DOHH2 (cell line): ENCODE data around the gene VEGFC.

Experiments used
- H3F3A ChIP-seq: fragments of 200-600 bp; sonication (generic), shearing (Covaris generic); 2 replicates; pipeline ENCODE4 v1.6.0; 2016; ENCODE audit warnings: antibody characterized with exemption, mild to moderate bottlenecking; ENCODE audit not compliant: control insufficient read depth, insufficient read depth
- H3K27ac ChIP-seq: fragments of 200-600 bp; sonication (generic); 2 replicates; pipeline ENCODE4 v1.5.1; 2014; ENCODE audit warnings: low read depth, mild to moderate bottlenecking, low read length, moderate library complexity
- H3K27me3 ChIP-seq: fragments of 200-600 bp; sonication (generic); 2 replicates; pipeline ENCODE4 v1.6.1; 2014; ENCODE audit warnings: mild to moderate bottlenecking, low read length, mixed read lengths; ENCODE audit not compliant: control insufficient read depth
- H3K36me3 ChIP-seq: fragments of 200-600 bp; sonication (generic); 2 replicates; pipeline ENCODE4 v1.6.1; 2014; ENCODE audit warnings: mild to moderate bottlenecking, low read length, moderate library complexity, mixed read lengths; ENCODE audit not compliant: control insufficient read depth
- H3K4me1 ChIP-seq: fragments of 200-600 bp; sonication (generic); 2 replicates; pipeline ENCODE4 v1.6.1; 2014; ENCODE audit warnings: mild to moderate bottlenecking, low read length, mixed read lengths; ENCODE audit not compliant: control insufficient read depth
- H3K4me2 ChIP-seq: fragments of 200-600 bp; sonication (generic); 2 replicates; pipeline ENCODE4 v1.6.0; 2014; ENCODE audit warnings: mild to moderate bottlenecking, low read length, moderate library complexity
- H3K4me3 ChIP-seq: fragments of 200-600 bp; sonication (generic); 2 replicates; pipeline ENCODE4 v1.5.1; 2014; ENCODE audit warnings: mild to moderate bottlenecking, low read length, mixed read lengths
- H3K79me2 ChIP-seq: fragments of 200-600 bp; sonication (generic); 2 replicates; pipeline ENCODE4 v1.6.1; 2014; ENCODE audit warnings: mild to moderate bottlenecking, low read length, mixed read lengths; ENCODE audit not compliant: control insufficient read depth
- H3K9me2 ChIP-seq: fragments of 200-600 bp; sonication (generic); replicated peaks from 2 replicates; pipeline ENCODE4 v1.6.1; 2014; ENCODE audit warnings: mild to moderate bottlenecking, low read length, mixed read lengths; ENCODE audit not compliant: control insufficient read depth
- H3K9me3 ChIP-seq: fragments of 200-600 bp; sonication (generic); 2 replicates; pipeline ENCODE4 v1.6.1; 2014; ENCODE audit warnings: antibody characterized with exemption, low read length, mixed read lengths; ENCODE audit not compliant: control insufficient read depth, insufficient read depth
- H4K20me1 ChIP-seq: fragments of 200-600 bp; sonication (generic); 2 replicates; pipeline ENCODE4 v1.6.0; 2014; ENCODE audit warnings: low read depth, mild to moderate bottlenecking, antibody characterized with exemption, low read length, moderate library complexity; ENCODE audit not compliant: control insufficient read depth, insufficient read depth
- CTCF ChIP-seq: fragments of 200-600 bp; sonication (generic); IDR thresholded peaks from one replicate; pipeline ENCODE4 v1.5.1; 2014; ENCODE audit warnings: antibody characterized with exemption, mild to moderate bottlenecking, low read depth, low read length; ENCODE audit not compliant: poor library complexity, severe bottlenecking
- EZH2phosphoT487 ChIP-seq: fragments of 200-600 bp; sonication (generic); IDR thresholded peaks from 2 replicates; pipeline ENCODE4 v1.6.1; 2017; ENCODE audit warnings: borderline replicate concordance, mild to moderate bottlenecking, antibody characterized with exemption, low read length, moderate library complexity, mixed read lengths

The VEGFC gene

GRCh38 chr4:176758731-176759130, 34.0 kb downstream of the VEGFC start:
- Histone ChIP-seq H4K20me1 (no peaks in the 10 kb centered on the region), H3K27me3 (no peaks in the 10 kb centered on the region), H3K4me3 (no peak overlapping the region), H3K9me2 (no peaks in the 10 kb centered on the region), H3K36me3 (no peaks in the 10 kb centered on the region), H3K4me2 (no peak overlapping the region), H3K27ac (no peak overlapping the region), H3K9me3 (no peaks in the 10 kb centered on the region), H3F3A (no peaks in the 10 kb centered on the region), H3K4me1 (no peaks in the 10 kb centered on the region), H3K79me2 (no peaks in the 10 kb centered on the region)
- TF ChIP-seq EZH2phosphoT487 (no peak), CTCF (no peak)

- H3K9me3 ChIP-seq, result no peaks in the 10 kb centered on the region
- TF ChIP-seq EZH2phosphoT487 (no peak), CTCF (no peak)
- no peaks in the 10 kb centered on the region for H3K79me2 ChIP-seq
- H3K27me3 ChIP-seq, result no peaks in the 10 kb centered on the region
- no peak overlapping the region for H3K4me2 ChIP-seq
- H3K4me1 ChIP-seq, result no peaks in the 10 kb centered on the region
- H3K4me3 ChIP-seq, result no peak overlapping the region
- H3K27ac ChIP-seq, result no peak overlapping the region
- no peaks in the 10 kb centered on the region for H4K20me1 ChIP-seq
- H3K9me2 ChIP-seq, result no peaks in the 10 kb centered on the region
- H3K36me3 ChIP-seq, result no peaks in the 10 kb centered on the region
- H3F3A ChIP-seq, result no peaks in the 10 kb centered on the region
Observed at GRCh38 chr4:176758323-176758722, 34.4 kb downstream of the VEGFC start.

- no peaks in the 10 kb centered on the region for H3K27me3 ChIP-seq
- no peaks in the 10 kb centered on the region for H4K20me1 ChIP-seq
- no peak for TF ChIP-seq CTCF
- TF ChIP-seq EZH2phosphoT487, result no peak
- H3K9me3 ChIP-seq, result no peaks in the 10 kb centered on the region
- no peaks in the 10 kb centered on the region for H3K4me1 ChIP-seq
- no peaks in the 10 kb centered on the region for H3K79me2 ChIP-seq
- H3K27ac ChIP-seq, result no peak overlapping the region
- H3F3A ChIP-seq, result no peaks in the 10 kb centered on the region
- no peaks in the 10 kb centered on the region for H3K9me2 ChIP-seq
- no peak overlapping the region for H3K4me2 ChIP-seq
- H3K36me3 ChIP-seq, result no peaks in the 10 kb centered on the region
- no peak overlapping the region for H3K4me3 ChIP-seq
Observed at GRCh38 chr4:176755613-176756012, 37.1 kb downstream of the VEGFC start.

GRCh38 chr4:176755001-176755400, 37.7 kb downstream of the VEGFC start:
- no peak for TF ChIP-seq CTCF
- no peak for TF ChIP-seq EZH2phosphoT487
- no peaks in the 10 kb centered on the region for H3K9me3 ChIP-seq
- no peaks in the 10 kb centered on the region for H3K79me2 ChIP-seq
- H3K27me3 ChIP-seq, result no peaks in the 10 kb centered on the region
- H3K36me3 ChIP-seq, result no peaks in the 10 kb centered on the region
- no peaks in the 10 kb centered on the region for H3K9me2 ChIP-seq
- no peaks in the 10 kb centered on the region for H3F3A ChIP-seq
- no peak overlapping the region for H3K4me2 ChIP-seq
- no peak overlapping the region for H3K27ac ChIP-seq
- H3K4me3 ChIP-seq, result no peak overlapping the region
- no peaks in the 10 kb centered on the region for H3K4me1 ChIP-seq
- no peaks in the 10 kb centered on the region for H4K20me1 ChIP-seq
